PC-3 (cell line): ENCODE data around the gene SNTB2. TPM values are rescaled to one million over a fixed set of nuclear protein-coding genes. Genes with fewer than 3 reads are reported as not detected.

Experiments used
- ATAC-seq: fragments of 200-7000 bp; cut with Tn5 transposase; 2 replicates; pipeline ENCODE4 v1.9.1; 2020; ENCODE audit warnings: mild to moderate bottlenecking, moderate library complexity
- BruUV-seq: library from RNA; stranded (reverse); fragments of 400-500 nt; replicated peaks from 2 replicates; lab custom pipeline; 2021; lab: Mats Ljungman, UMichigan
- CTCF ChIA-PET: fragments of 300-600 bp; sonication (Branson Sonifier 250); formaldehyde crosslinking; loops from one replicate; lab custom pipeline; 2022; ENCODE audit warnings: antibody characterized with exemption; lab: Charles Lee
- POLR2A ChIA-PET: fragments of 300-600 bp; sonication (Branson Sonifier 250); formaldehyde crosslinking; loops from one replicate; lab custom pipeline; 2022; ENCODE audit warnings: antibody characterized with exemption; ENCODE audit not compliant: unreplicated experiment; lab: Charles Lee
- DNase-seq: peaks from one replicate; pipeline ENCODE4 v3.0.0-alpha.2; 2015
- H2AFZ ChIP-seq: fragments of 300-600 bp; sonication (generic); 2 replicates; pipeline ENCODE4 v1.6.0; 2016; ENCODE audit warnings: antibody characterized with exemption, low read length
- H3F3A ChIP-seq: fragments of 300-600 bp; sonication (generic); one replicate; pipeline ENCODE4 v1.6.0; 2017; ENCODE audit warnings: antibody characterized with exemption, low read length, control low read depth, mild to moderate bottlenecking; ENCODE audit not compliant: unreplicated experiment
- H3K27ac ChIP-seq: fragments of 300-600 bp; sonication (generic); 2 replicates; pipeline ENCODE4 v1.5.1; 2016; ENCODE audit warnings: mild to moderate bottlenecking, low read length
- H3K27me3 ChIP-seq: fragments of 300-600 bp; sonication (generic); 2 replicates; pipeline ENCODE4 v1.6.1; 2016; ENCODE audit warnings: low read length, mixed read lengths
- H3K36me3 ChIP-seq: fragments of 300-600 bp; sonication (generic); 2 replicates; pipeline ENCODE4 v1.6.1; 2016; ENCODE audit warnings: low read depth, mixed run types, low read length, mixed read lengths
- H3K4me1 ChIP-seq: fragments of 300-600 bp; sonication (generic); 2 replicates; pipeline ENCODE4 v1.5.1; 2016; ENCODE audit warnings: low read length; ENCODE audit not compliant: insufficient read depth
- H3K4me2 ChIP-seq: fragments of 300-600 bp; sonication (generic); 2 replicates; pipeline ENCODE4 v1.6.0; 2016; ENCODE audit warnings: low read length
- H3K4me3 ChIP-seq: fragments of 300-600 bp; sonication (generic); 2 replicates; pipeline ENCODE4 v1.5.1; 2016; ENCODE audit warnings: mild to moderate bottlenecking, low read length, mixed read lengths
- H3K79me2 ChIP-seq: fragments of 300-600 bp; sonication (generic); 2 replicates; pipeline ENCODE4 v1.6.1; 2017; ENCODE audit warnings: low read length, mixed read lengths
- H3K9ac ChIP-seq: fragments of 300-600 bp; sonication (generic); 2 replicates; pipeline ENCODE4 v1.6.0; 2016; ENCODE audit warnings: mild to moderate bottlenecking, low read length
- H3K9me2 ChIP-seq: fragments of 300-600 bp; sonication (generic); replicated peaks from 2 replicates; pipeline ENCODE4 v1.6.1; 2016; ENCODE audit warnings: mixed run types, low read length, mixed read lengths
- H3K9me3 ChIP-seq: fragments of 300-600 bp; sonication (generic); 2 replicates; pipeline ENCODE4 v1.6.1; 2016; ENCODE audit warnings: low read length, mixed read lengths
- H4K20me1 ChIP-seq: fragments of 300-600 bp; sonication (generic); 2 replicates; pipeline ENCODE4 v1.6.1; 2016; ENCODE audit warnings: low read length, mixed read lengths
- CTCF ChIP-seq: fragments of 300-600 bp; sonication (generic); conservative IDR thresholded peaks from 2 replicates; pipeline ENCODE4 v1.5.1; 2017; ENCODE audit warnings: antibody characterized with exemption, low read depth, mild to moderate bottlenecking, low read length
- EZH2 ChIP-seq: fragments of 300-600 bp; sonication (generic); IDR thresholded peaks from one replicate; pipeline ENCODE4 v1.6.1; 2017; ENCODE audit warnings: antibody characterized with exemption, mild to moderate bottlenecking, low read length; ENCODE audit not compliant: unreplicated experiment
- EZH2phosphoT487 ChIP-seq: fragments of 300-600 bp; sonication (generic); IDR thresholded peaks from 2 replicates; pipeline ENCODE4 v1.6.1; 2018; ENCODE audit warnings: mild to moderate bottlenecking, antibody characterized with exemption, low read length, borderline replicate concordance
- intact Hi-C: fragments of 100-400 bp; cut with micrococcal nuclease; formaldehyde crosslinking; loops from 2 replicates; pipeline ENCODE4 v1.9.0; 2023
- total RNA-seq: library from RNA; depleted of rRNA; stranded (reverse); fragments of >200 nt; gene quantifications from 2 replicates; pipeline ENCODE4 v1.2.3, GENCODE V29; 2014

The SNTB2 gene
- total RNA-seq, 1 experiment from 2014 or later: 40.4 TPM

GRCh38 chr16:69314534-69314933 lies 127.6 kb downstream of the SNTB2 start:
- Histone ChIP-seq H3K27ac (no peak overlapping the region), H3K4me1 (no peaks in the 10 kb centered on the region), H3K9me3 (no peaks in the 10 kb centered on the region), H3K9me2 (no peaks in the 10 kb centered on the region), H2AFZ (no peak overlapping the region), H3K27me3 (no peaks in the 10 kb centered on the region), H3K79me2 (peaks cover 32% of the 10 kb centered on the region), H4K20me1 (no peaks in the 10 kb centered on the region), H3K9ac (no peak overlapping the region), H3K4me3 (no peak overlapping the region), H3K4me2 (no peak overlapping the region), H3F3A (no peaks in the 10 kb centered on the region), H3K36me3 (peaks cover 14% of the 10 kb centered on the region; the same call in 1 of the 2 replicates)
- ATAC-seq (no peak), DNase-seq (no peak)
- intact Hi-C loops: no loop called here
- POLR2A ChIA-PET: no interaction called here
- BruUV-seq: no TSS peak
- TF ChIP-seq CTCF: no peak
- no peak for TF ChIP-seq EZH2phosphoT487
- TF ChIP-seq EZH2: no peak
- CTCF ChIA-PET: interaction anchor here (0.6 kb wide), 1 partner anchor 381 kb away, joined by 4 read pairs; no protein-coding TSS in a partner anchor

- ATAC-seq: no peak
- Histone ChIP-seq H4K20me1 (no peaks in the 10 kb centered on the region), H3K4me3 (no peak overlapping the region), H3K79me2 (peaks cover 32% of the 10 kb centered on the region), H3K9me2 (no peaks in the 10 kb centered on the region), H3K4me1 (no peaks in the 10 kb centered on the region), H2AFZ (no peak overlapping the region), H3K9me3 (no peaks in the 10 kb centered on the region), H3K4me2 (no peak overlapping the region), H3F3A (no peaks in the 10 kb centered on the region), H3K27me3 (no peaks in the 10 kb centered on the region), H3K36me3 (peaks cover 14% of the 10 kb centered on the region; the same call in 1 of the 2 replicates), H3K9ac (no peak overlapping the region), H3K27ac (no peak overlapping the region)
- ChIA-PET POLR2A (no interaction called here), CTCF (no interaction called here)
- no TSS peak for BruUV-seq
- no peak for DNase-seq
- no peak for TF ChIP-seq EZH2phosphoT487
- no peak for TF ChIP-seq CTCF
- no peak for TF ChIP-seq EZH2
- intact Hi-C loops: no loop called here
Measured at GRCh38 chr16:69315486-69316311, 128.7 kb downstream of the SNTB2 start.

GRCh38 chr16:69316595-69317034 lies 129.7 kb downstream of the SNTB2 start:
- Histone ChIP-seq H3K9me3 (no peaks in the 10 kb centered on the region), H3K27me3 (no peaks in the 10 kb centered on the region), H3K4me1 (no peaks in the 10 kb centered on the region), H3K4me2 (no peak overlapping the region), H2AFZ (no peak overlapping the region), H3F3A (no peaks in the 10 kb centered on the region), H3K27ac (no peak overlapping the region), H3K36me3 (peaks cover 22% of the 10 kb centered on the region; the same call in 1 of the 2 replicates), H3K79me2 (peaks cover 30% of the 10 kb centered on the region), H3K9ac (no peak overlapping the region), H4K20me1 (no peaks in the 10 kb centered on the region), H3K9me2 (no peaks in the 10 kb centered on the region), H3K4me3 (no peak overlapping the region)
- POLR2A ChIA-PET: no interaction called here
- no peak for TF ChIP-seq CTCF
- TF ChIP-seq EZH2phosphoT487: no peak
- TF ChIP-seq EZH2: no peak
- no peak for DNase-seq
- no peak for ATAC-seq
- BruUV-seq: no TSS peak
- intact Hi-C loops: no loop called here
- CTCF ChIA-PET: no interaction called here
